GM18909 (cell line): ENCODE measurements around the gene CDK5R1.

Source experiments
- ATAC-seq: cut with Tn5 transposase; IDR thresholded peaks from one replicate; pipeline ENCODE4 v1.9.1; 2021; ENCODE audit warnings: mild to moderate bottlenecking; ENCODE audit not compliant: unreplicated experiment, poor library complexity

Gene CDK5R1

DNA sequence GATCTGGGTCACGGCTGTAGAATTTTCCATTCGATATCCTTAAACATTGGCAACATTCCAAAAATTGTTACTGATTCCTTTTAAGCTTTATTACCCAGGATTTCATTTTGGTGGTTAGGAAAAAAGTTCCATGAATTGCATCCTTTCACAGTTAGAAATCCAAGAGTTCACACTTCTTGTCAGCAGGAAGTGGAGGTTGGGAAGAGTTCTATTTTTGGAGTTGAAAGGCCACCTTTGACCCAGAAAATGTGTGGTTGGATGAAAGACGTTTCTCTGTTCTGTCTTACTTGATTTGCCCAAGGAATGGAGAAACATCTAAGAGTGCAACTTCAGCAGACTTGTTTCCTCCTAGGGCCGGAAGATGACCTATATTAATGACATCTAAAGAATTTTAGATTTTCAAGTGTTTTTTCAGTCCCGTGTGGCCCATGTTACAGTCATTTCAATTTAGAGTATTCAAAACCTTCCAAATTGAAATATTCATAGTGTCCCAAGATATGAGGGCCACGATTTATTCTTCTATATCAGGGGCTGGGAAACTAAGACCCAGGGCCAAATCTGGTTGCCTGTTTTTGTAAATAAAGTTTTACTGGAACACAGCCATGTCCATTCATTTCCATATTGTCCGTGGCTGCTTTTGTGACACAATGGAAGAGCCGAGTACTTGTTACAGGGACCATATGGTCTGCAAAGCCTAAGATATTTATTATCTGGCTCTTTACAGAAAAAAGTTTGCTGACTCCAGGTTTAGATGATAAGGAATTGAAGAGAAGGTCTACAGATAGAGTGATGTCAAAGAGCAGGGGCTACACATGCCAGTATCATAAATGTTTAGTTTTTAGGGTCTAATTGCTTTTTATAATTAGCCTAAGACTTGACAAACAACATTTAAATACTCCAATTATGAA is 50.2 kb downstream of the CDK5R1 start:
- ATAC-seq: no peak
